ENCODE measurements around the gene KRTCAP2.
"Not testable (repeated sequence)": the region's sequence is repeated elsewhere in the genome, so short reads cannot be mapped to it uniquely, and the experiment has no call there.

Gene KRTCAP2

GRCh38 chr1:155172732-155173477 lies at the start of gene KRTCAP2:
Gene KRTCAP2, minus strand, starts transcription at chr1:155173304. Its CDS starts 80 bp downstream, at chr1:155173224.
- peak; percentile 97 for DNase-seq

- not testable (repeated sequence) for DNase-seq
Measured at GRCh38 chr1:155220211-155220965, 47.3 kb upstream of the KRTCAP2 start.

DNA sequence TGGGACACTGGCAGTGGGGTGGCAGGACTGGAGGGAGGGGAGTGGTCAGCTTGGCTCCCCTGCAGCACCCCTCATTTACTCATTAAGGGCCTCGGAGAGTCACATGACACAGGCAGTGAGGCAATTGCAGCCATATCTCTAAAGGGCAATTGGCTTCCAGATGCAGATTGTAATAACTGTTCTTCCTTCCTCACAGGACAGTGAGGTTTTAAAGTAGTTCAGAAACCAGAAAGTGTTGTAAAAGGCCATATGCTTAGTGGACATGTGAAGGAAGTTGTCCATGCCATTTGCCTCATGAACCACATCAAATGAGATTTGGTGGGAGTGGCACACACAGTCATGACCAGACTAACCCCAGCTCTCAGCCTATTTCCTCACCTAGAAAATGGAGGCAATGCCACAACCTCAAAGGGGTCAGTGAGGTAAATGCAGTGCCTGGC lies 46.5 kb upstream of the KRTCAP2 start:
- no peak for DNase-seq

DNA sequence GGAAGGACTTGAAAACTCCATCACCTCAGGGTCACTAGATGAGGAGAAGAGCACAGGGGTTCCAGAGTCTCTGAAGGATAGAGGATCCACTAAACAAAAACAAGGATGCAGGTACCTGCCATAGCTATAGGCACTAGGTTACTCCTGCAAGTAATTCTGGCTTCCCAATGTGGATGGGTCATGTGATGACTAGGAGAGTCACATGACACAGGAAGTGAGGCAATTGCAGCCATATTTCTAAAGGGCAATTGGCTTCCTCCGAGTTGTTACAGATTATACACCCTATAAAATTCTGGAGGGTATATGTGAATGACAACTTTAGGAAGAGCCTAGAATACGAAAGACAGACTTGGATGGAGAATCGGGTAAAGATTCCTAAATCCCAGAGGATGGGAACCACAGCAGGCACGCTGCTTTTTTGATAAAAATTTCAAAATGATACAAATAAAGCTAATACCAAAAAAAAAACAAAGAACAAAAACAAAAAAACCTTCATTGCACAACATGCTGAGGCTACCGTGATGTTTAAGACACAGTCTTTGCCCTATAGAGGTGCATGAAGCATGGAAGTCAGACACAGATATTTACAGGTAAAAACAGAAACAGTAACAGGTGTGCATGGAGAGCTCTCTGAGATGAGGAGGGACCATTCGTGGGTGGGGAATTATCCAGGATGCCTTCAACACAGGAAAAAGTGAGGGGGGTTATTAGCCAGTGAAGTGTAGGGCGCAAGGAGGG lies 45.9 kb upstream of the KRTCAP2 start:
- no peak for DNase-seq

- not testable (repeated sequence) for DNase-seq
Measured at GRCh38 chr1:155214702-155215101, 41.6 kb upstream of the KRTCAP2 start.

GRCh38 chr1:155212051-155212440 lies 38.9 kb upstream of the KRTCAP2 start:
- not testable (repeated sequence) for DNase-seq

DNA sequence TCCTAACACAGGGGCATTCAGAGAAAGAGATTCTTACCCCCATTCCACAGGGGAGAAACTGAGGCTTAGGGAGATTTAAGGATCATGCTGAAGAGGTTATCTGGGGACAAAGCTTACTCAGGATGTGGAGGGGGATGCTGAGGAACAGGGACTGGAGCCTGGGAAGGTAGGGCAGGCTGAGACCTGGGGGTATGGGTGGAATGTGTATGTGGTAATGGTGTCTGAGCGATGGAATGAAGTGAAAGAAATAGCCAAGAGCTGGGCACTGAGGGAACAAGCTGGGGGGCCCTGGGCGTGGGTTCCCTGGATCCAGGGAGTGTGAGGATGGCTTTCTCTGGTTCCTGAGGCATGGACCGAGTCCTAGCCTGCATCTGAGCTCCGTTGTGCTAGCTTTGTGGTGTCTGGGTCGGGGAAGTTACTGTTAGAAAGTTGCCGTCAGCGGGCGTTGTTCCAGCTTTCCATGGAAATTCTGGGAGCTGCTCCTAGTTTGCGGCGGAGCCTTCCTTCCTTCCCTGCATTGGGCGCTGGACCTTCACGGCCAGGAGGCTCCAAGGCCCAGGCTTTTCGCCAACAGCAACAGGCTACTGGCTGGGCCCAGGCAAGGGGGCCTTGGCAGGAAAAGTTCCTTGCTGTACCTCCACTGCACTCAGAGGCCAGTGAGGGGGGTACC lies 38.4 kb upstream of the KRTCAP2 start:
- DNase-seq = peak; percentile 94

GRCh38 chr1:155210314-155211104 lies 37.4 kb upstream of the KRTCAP2 start:
- no peak for DNase-seq

GRCh38 chr1:155209312-155209721 lies 36.2 kb upstream of the KRTCAP2 start:
- DNase-seq = no peak

DNA sequence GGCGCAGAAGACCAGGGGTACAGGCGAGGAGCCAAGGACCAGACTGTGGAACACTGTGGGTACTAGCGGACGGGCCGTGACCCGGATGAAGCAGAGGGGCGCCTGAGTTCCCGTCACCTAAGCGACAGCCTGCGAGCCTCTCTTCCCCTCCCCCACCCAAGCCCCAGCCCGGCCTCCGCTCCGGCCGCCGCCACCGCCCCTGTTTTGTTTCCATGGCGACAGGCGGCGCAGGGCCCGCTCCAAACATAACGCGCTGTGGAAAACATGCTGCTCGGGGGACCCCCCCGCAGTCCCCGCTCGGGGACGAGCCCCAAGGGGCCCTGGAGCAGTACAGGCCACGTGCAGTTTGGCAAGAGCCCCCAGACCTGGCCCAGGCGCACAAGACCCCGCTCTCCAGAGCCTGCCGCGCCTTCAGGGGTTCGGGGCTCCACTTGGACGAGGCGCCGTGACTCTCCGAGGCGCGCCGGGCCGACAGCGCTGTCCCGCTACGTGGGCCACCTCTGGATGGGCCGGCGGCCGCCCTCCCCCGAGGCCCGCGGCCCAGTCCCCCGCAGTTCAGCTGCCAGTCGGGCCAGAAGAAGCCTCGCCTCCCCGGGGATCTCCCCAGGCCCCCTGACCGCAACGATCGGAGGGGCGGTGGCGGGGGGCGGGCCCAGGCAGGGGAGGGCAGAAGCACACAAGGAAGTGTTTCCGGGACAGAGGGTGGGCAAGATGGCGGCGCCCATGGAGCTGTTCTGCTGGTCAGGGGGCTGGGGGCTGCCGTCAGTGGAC lies 35.6 kb upstream of the KRTCAP2 start, which contains the start of gene MTX1:
Gene MTX1 (plus strand): TSS at position 155 of the 771 bp plus-strand sequence. CDS start 110 bp downstream, at position 265.
- DNase-seq = peak; percentile 97

GRCh38 chr1:155207806-155208540 lies 34.9 kb upstream of the KRTCAP2 start, which contains the start of gene THBS3:
Gene THBS3, minus strand, starts transcription at chr1:155207897. Its CDS starts 21 bp downstream, at chr1:155207876.
- DNase-seq = peak; percentile 90

GRCh38 chr1:155206891-155207805 lies 34.0 kb upstream of the KRTCAP2 start:
- DNase-seq = peak; percentile 91

- DNase-seq = no peak
Measured at GRCh38 chr1:155205969-155206593, 33.0 kb upstream of the KRTCAP2 start.

- DNase-seq = no peak
Measured at GRCh38 chr1:155205035-155205434, 31.9 kb upstream of the KRTCAP2 start.

- no peak for DNase-seq
Measured at GRCh38 chr1:155202731-155203515, 29.8 kb upstream of the KRTCAP2 start.

- no peak for DNase-seq
Measured at GRCh38 chr1:155202198-155202597, 29.1 kb upstream of the KRTCAP2 start.

DNA sequence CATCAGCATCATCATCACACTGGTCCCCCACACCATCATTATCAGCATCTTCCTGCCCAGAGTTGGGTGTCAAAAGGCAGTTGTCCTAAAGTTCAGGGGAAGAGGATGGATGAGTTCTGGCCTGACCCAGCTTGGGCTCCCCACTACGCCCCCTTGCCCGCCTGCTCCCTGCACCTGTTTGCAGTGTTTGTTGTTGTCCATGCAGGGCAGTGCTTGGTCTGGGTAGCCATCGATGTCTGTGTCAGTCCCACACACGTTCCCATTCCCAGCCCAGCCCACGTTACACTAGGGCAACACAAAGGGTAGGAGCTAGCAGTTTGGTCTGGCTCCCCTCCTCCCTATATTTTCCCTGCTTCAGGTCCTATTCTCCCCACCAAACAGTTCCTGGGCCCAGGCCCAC lies 27.8 kb upstream of the KRTCAP2 start:
- no peak for DNase-seq

- DNase-seq = no peak
Measured at GRCh38 chr1:155199792-155200191, 26.7 kb upstream of the KRTCAP2 start.
